CD14-positive monocyte (primary cell): ENCODE data around the gene ART1. TPM values are rescaled to one million over a fixed set of nuclear protein-coding genes. Genes with fewer than 3 reads are reported as not detected.

Experiments
- DNase-seq, 3 donors: peaks; one replicate each; pipeline ENCODE4 v3.0.0-alpha.2; 2011 to 2022
- H2AFZ ChIP-seq: 2 replicates; pipeline ENCODE4 v1.6.0; 2012; ENCODE audit warnings: mild to moderate bottlenecking, low read depth, low read length, inconsistent platforms; ENCODE audit not compliant: insufficient read depth, poor library complexity, severe bottlenecking
- H3K27ac ChIP-seq, 2 donors: 1 replicate in 1 of 2; 2 replicates in 1 of 2; pipeline ENCODE4 v1.5.1; 2012 to 2013; ENCODE audit warnings: low read length in 2 of 2, control low read depth in 1 of 2, inconsistent platforms in 1 of 2, low read depth in 1 of 2, mild to moderate bottlenecking in 1 of 2
- H3K27me3 ChIP-seq, 2 donors: one replicate each; pipeline versions ENCODE4 v1.6.0 to v1.6.1; 2011 to 2013; ENCODE audit warnings: low read length in 2 of 2; ENCODE audit not compliant: control insufficient read depth in 2 of 2, insufficient read depth in 2 of 2
- H3K36me3 ChIP-seq, 2 donors: replicated peaks in 1 of 2; 1 replicate in 1 of 2; 2 replicates in 1 of 2; pipeline versions ENCODE4 v1.5.1 to v1.6.1; 2012 to 2013; ENCODE audit warnings: low read length in 2 of 2, control low read depth in 1 of 2, inconsistent platforms in 1 of 2, mild to moderate bottlenecking in 1 of 2; ENCODE audit not compliant: insufficient read depth in 2 of 2, control insufficient read depth in 1 of 2
- H3K4me1 ChIP-seq, 2 donors: 1 replicate in 1 of 2; 2 replicates in 1 of 2; pipeline versions ENCODE4 v1.5.1 to v1.6.1; 2012 to 2013; ENCODE audit warnings: low read length in 2 of 2, control low read depth in 1 of 2, inconsistent platforms in 1 of 2, mild to moderate bottlenecking in 1 of 2, moderate library complexity in 1 of 2; ENCODE audit not compliant: insufficient read depth in 2 of 2, control insufficient read depth in 1 of 2
- H3K4me2 ChIP-seq: replicated peaks from 2 replicates; pipeline ENCODE3; 2012; ENCODE audit warnings: low read length, moderate library complexity, mild to moderate bottlenecking; ENCODE audit not compliant: poor library complexity, severe bottlenecking; ENCODE audit errors: extremely low read depth
- H3K4me3 ChIP-seq, 3 experiments: fragments of 200-600 bp in 1 of 3; sonication (generic) in 1 of 3; replicated peaks in 1 of 3; 1 replicate in 2 of 3; 2 replicates in 1 of 3; pipeline ENCODE4 v1.5.1; 2011 to 2013; ENCODE audit warnings: low read length in 3 of 3, mild to moderate bottlenecking in 3 of 3, control low read depth in 2 of 3, low read depth in 2 of 3, inconsistent platforms in 1 of 3, moderate library complexity in 1 of 3
- H3K79me2 ChIP-seq: 2 replicates; pipeline ENCODE4 v1.6.0; 2012; ENCODE audit warnings: mild to moderate bottlenecking, control low read depth, inconsistent platforms, low read length, moderate library complexity; ENCODE audit not compliant: insufficient read depth
- H3K9ac ChIP-seq: 2 replicates; pipeline ENCODE4 v1.6.0; 2017; ENCODE audit warnings: low read length, mild to moderate bottlenecking; ENCODE audit not compliant: insufficient read depth, poor library complexity, severe bottlenecking
- H3K9me3 ChIP-seq, 2 donors: replicated peaks in 1 of 2; 1 replicate in 1 of 2; 2 replicates in 1 of 2; pipeline versions ENCODE4 v1.5.1 to v1.6.1; 2012 to 2013; ENCODE audit warnings: low read length in 2 of 2, control low read depth in 1 of 2; ENCODE audit not compliant: control insufficient read depth in 1 of 2, insufficient read depth in 1 of 2
- H4K20me1 ChIP-seq: 2 replicates; pipeline ENCODE4 v1.6.0; 2012; ENCODE audit warnings: mild to moderate bottlenecking, low read length, control low read depth, moderate library complexity; ENCODE audit not compliant: insufficient read depth
- H3K27ac Mint-ChIP-seq, 7 donors: one replicate each; pipeline ENCODE4 v1.8.0; 2020; ENCODE audit warnings: mild to moderate bottlenecking in 7 of 7, mixed read lengths in 7 of 7, moderate library complexity in 6 of 7, inconsistent platforms in 2 of 7
- H3K27me3 Mint-ChIP-seq, 3 donors: one replicate each; pipeline ENCODE4 v1.8.0; 2021 to 2022; ENCODE audit warnings: low read depth in 3 of 3, mild to moderate bottlenecking in 3 of 3, mixed read lengths in 3 of 3, moderate library complexity in 3 of 3, inconsistent platforms in 1 of 3
- H3K36me3 Mint-ChIP-seq, 2 donors: one replicate each; pipeline ENCODE4 v1.8.0; 2020; ENCODE audit warnings: mixed read lengths in 2 of 2, inconsistent platforms in 1 of 2, mild to moderate bottlenecking in 1 of 2
- H3K4me1 Mint-ChIP-seq: one replicate; pipeline ENCODE4 v1.8.0; 2020; ENCODE audit warnings: mild to moderate bottlenecking, mixed read lengths
- H3K4me3 Mint-ChIP-seq, 2 donors: one replicate each; pipeline ENCODE4 v1.8.0; 2020; ENCODE audit warnings: mild to moderate bottlenecking in 2 of 2, mixed read lengths in 2 of 2, moderate library complexity in 1 of 2
- H3K9me3 Mint-ChIP-seq, 7 donors: one replicate each; pipeline ENCODE4 v1.8.0; 2020 to 2022; ENCODE audit warnings: mixed read lengths in 7 of 7, mild to moderate bottlenecking in 6 of 7, moderate library complexity in 6 of 7, inconsistent platforms in 2 of 7
- CTCF ChIP-seq: fragments of 200-600 bp; IDR thresholded peaks from one replicate; pipeline ENCODE4 v1.8.0; 2022; ENCODE audit warnings: antibody characterized with exemption, mild to moderate bottlenecking
- WGBS: methylation state at CpG from one replicate; pipeline ENCODE4 v1.1.5; 2013; ENCODE audit warnings: missing lambda C conversion rate; ENCODE audit not compliant: insufficient coverage; 5-methylcytosine and 5-hydroxymethylcytosine counted together
- intact Hi-C, 2 donors: fragments of 100-400 bp; cut with micrococcal nuclease; formaldehyde crosslinking; loops; one replicate each; pipeline versions ENCODE4 v1.15.0 to v1.15.1; 2023
- polyA plus RNA-seq, 3 donors: library from polyadenylated mRNA; depleted of rRNA in 1 of 3; unstranded in 2 of 3; stranded (reverse) in 1 of 3; fragments of 300-500 nt in 2 of 3; fragments of >200 nt in 1 of 3; fragmentation: Illumina TruSeq in 2 of 3; gene quantifications; 1 replicate in 2 of 3; 2 replicates in 1 of 3; pipeline ENCODE4 v1.2.3, GENCODE V29; 2012 to 2021

The ART1 gene
- polyA plus RNA-seq, 3 donors = not detected

GRCh38 chr11:3683039-3683438, 38.1 kb downstream of the ART1 start:
- no peak overlapping the region for H3K4me2 ChIP-seq
- Mint-ChIP-seq H3K4me3 (no peak overlapping the region), H3K27me3 (no peaks in the 10 kb centered on the region), H3K4me1 (no peaks in the 10 kb centered on the region), H3K36me3 (peaks cover 91 to 96% of the 10 kb centered on the region in 2 donors), H3K9me3 (no peaks in the 10 kb centered on the region), H3K27ac (peak overlapping the region in 1 of 7 donors; percentile 72)
- no peaks in the 10 kb centered on the region for H3K27me3 ChIP-seq
- H3K36me3 ChIP-seq = peaks cover 92 to 100% of the 10 kb centered on the region in 2 donors
- TF ChIP-seq CTCF = no peak
- H3K4me1 ChIP-seq = no peaks in the 10 kb centered on the region
- no peak overlapping the region for H3K27ac ChIP-seq
- intact Hi-C loops = no loop called here
- H3K9me3 ChIP-seq = no peaks in the 10 kb centered on the region
- no peak overlapping the region for H3K9ac ChIP-seq
- no peaks in the 10 kb centered on the region for H4K20me1 ChIP-seq
- WGBS = 97% methylated on average over 5 of the region's 9 CpGs
- H3K79me2 ChIP-seq = no peaks in the 10 kb centered on the region
- H3K4me3 ChIP-seq = no peak overlapping the region
- no peak for DNase-seq
- no peak overlapping the region for H2AFZ ChIP-seq

GRCh38 chr11:3684129-3684818, 39.3 kb downstream of the ART1 start:
- Mint-ChIP-seq H3K4me3 (no peak overlapping the region), H3K36me3 (peaks cover 83 to 94% of the 10 kb centered on the region in 2 donors), H3K27me3 (no peaks in the 10 kb centered on the region), H3K27ac (peak overlapping the region in 4 of 7 donors; percentile 6 to 58 (median 42)), H3K4me1 (no peaks in the 10 kb centered on the region), H3K9me3 (no peaks in the 10 kb centered on the region)
- 92% methylated on average over 6 of the region's 12 CpGs for WGBS
- intact Hi-C loops = no loop called here
- Histone ChIP-seq H3K9ac (no peak overlapping the region), H3K4me3 (no peak overlapping the region), H2AFZ (no peak overlapping the region), H3K27me3 (no peaks in the 10 kb centered on the region), H3K27ac (no peak overlapping the region), H3K9me3 (no peaks in the 10 kb centered on the region), H4K20me1 (no peaks in the 10 kb centered on the region), H3K4me1 (no peaks in the 10 kb centered on the region), H3K36me3 (peaks cover 85 to 94% of the 10 kb centered on the region in 2 donors), H3K4me2 (no peak overlapping the region), H3K79me2 (no peaks in the 10 kb centered on the region)
- DNase-seq = no peak
- no peak for TF ChIP-seq CTCF
